Epithelial cell of esophagus (primary cell): ENCODE measurements around the gene TXK.
A peak's percentile ranks its signal among the peaks of the same experiment; 100 is the strongest.

Experiments used
- DNase-seq: peaks from one replicate; pipeline ENCODE4 v3.0.0; 2010; ENCODE audit warnings: low read depth
- H3K4me3 ChIP-seq: 2 replicates; pipeline ENCODE4 v1.5.1; 2011; ENCODE audit warnings: mild to moderate bottlenecking, low read length, control low read depth
- CTCF ChIP-seq: IDR thresholded peaks from 2 replicates; pipeline ENCODE4 v1.5.1; 2011; ENCODE audit warnings: low read depth, mild to moderate bottlenecking, low read length, control low read depth, inconsistent platforms; ENCODE audit not compliant: insufficient read depth; ENCODE audit errors: missing control alignments

The TXK gene

GRCh38 chr4:48119646-48120045 is 14.4 kb downstream of the TXK start:
- H3K4me3 ChIP-seq = no peak overlapping the region
- no peak for TF ChIP-seq CTCF
- DNase-seq = no peak

GRCh38 chr4:48118081-48118480 is 16.0 kb downstream of the TXK start:
- DNase-seq = no peak
- H3K4me3 ChIP-seq = no peak overlapping the region
- no peak for TF ChIP-seq CTCF

GRCh38 chr4:48116582-48116981 is 17.5 kb downstream of the TXK start:
- TF ChIP-seq CTCF = no peak
- no peak for DNase-seq
- H3K4me3 ChIP-seq = no peak overlapping the region

GRCh38 chr4:48114412-48114811 is 19.6 kb downstream of the TXK start:
- H3K4me3 ChIP-seq = no peak overlapping the region
- no peak for TF ChIP-seq CTCF
- no peak for DNase-seq

GRCh38 chr4:48112017-48112667 is 21.9 kb downstream of the TXK start:
- no peak for TF ChIP-seq CTCF
- H3K4me3 ChIP-seq = no peak overlapping the region
- DNase-seq = peak; percentile 38

GRCh38 chr4:48110452-48110978 is 23.5 kb downstream of the TXK start:
- TF ChIP-seq CTCF = no peak
- no peak overlapping the region for H3K4me3 ChIP-seq
- no peak for DNase-seq

- TF ChIP-seq CTCF = peak; percentile 74
- H3K4me3 ChIP-seq = no peak overlapping the region
- DNase-seq = peak; percentile 64
Observed at GRCh38 chr4:48109413-48110263, 24.4 kb downstream of the TXK start.
